Eye (tissue), 1 donor: ENCODE measurements around the gene AJUBA.
"Not testable (repeated sequence)": the region's sequence is repeated elsewhere in the genome, so short reads cannot be mapped to it uniquely, and the experiment has no call there.

Source experiments
- DNase-seq: peaks from one replicate; pipeline ENCODE4 v3.0.0-alpha.2; 2015

AJUBA gene

DNA sequence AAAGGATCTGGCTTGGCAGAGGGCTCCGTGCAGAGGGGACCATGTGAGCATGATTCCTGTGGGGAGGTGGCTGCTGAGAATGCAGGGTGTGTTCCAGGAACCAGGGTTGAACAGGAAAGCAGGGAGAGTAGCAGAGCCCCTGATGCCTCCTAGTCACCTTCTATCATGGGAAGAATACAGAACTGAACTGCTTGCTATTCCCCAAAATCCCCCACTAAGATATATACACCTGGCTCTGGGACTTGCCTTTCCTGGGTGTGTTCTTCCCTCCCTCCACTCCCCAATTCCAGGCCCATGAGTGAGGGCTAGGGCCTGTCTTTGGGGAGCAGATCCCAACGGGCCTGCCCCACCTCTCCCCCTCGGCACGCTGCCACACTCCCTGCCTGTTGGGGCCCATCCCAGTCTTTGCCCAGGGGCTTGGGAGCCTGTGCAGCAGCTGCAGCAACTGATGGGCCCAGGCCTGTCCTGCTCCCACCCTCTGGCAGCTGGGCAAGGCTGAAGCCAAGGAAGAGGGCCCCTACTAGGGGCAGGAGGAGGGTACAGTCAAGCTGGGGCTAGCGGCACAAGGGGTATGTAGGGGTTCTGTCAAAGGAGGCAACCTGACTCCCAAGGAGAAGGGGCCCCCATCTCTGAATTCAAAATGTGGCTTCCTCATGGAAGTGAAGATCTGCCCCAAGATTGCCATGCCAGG is 3.2 kb downstream of the AJUBA start:
- peak; percentile 66 for DNase-seq

DNA sequence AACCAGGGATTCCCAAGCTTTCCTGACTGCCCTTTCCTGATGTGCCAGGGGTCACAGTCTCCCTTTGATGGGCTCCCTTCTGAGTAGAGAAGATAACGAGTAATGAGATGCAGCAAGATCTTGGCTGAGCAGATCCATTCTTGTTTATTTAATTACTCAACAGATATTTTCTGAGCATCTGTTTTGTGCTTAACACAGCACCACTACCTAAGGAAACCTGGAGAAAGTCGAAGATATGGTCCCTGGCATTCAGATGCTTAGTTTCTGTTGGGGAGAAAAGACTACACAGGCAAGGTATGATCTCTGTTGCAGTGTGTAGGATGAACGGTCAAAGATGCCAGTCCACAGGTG is 3.9 kb downstream of the AJUBA start:
- no peak for DNase-seq

DNA sequence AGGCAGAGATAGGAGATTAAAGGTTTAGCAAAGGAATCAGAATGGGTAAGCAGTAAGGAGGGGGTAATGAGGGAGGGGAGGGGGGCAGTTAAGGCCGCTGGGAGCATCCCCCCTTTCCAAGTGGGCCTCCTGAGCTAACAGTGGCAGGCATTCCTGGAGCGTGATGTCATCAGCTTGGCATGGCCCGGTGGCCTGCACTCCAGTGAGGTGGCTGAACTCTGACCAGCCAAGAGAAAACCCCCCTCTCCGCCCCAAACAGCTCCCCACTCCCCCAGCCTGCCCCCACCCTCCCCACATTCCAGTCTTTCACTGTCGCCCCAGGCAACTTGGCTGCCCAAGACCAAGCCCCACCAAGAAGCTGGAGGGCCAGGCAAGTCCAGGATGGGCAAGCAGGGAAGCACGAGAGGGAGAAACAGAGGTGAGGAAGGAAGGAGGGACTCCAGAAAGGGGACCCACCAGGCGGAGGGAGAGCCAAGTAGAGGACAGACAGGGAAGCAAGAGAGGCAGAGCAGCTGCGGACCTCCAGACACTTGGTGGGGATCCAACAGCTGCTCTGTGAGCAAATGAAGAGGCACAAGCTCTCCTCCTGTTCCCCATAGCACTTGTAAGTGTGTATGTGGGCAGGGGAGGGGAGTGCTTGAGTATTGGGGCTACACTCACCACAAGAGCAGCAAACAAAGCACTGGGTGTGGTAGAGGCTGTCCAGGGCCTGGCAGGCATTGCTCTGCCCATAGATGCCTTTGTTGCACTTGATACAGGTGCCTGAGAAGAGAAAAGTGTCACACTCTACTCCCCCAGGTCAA is 4.5 kb downstream of the AJUBA start:
- peak; percentile 93 for DNase-seq

DNA sequence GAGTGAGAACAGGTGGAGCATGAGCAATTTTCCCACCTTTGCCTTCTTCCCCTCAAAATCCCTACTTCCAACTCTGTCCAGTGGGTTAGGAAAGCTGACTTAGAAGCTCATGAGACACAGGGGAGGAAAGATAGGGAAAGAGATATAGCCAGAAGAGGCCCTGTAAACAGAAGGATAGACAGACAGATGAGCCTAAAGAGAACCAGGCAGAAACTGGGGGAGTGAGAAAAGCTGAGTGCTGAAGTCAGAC is 5.0 kb downstream of the AJUBA start:
- no peak for DNase-seq

DNA sequence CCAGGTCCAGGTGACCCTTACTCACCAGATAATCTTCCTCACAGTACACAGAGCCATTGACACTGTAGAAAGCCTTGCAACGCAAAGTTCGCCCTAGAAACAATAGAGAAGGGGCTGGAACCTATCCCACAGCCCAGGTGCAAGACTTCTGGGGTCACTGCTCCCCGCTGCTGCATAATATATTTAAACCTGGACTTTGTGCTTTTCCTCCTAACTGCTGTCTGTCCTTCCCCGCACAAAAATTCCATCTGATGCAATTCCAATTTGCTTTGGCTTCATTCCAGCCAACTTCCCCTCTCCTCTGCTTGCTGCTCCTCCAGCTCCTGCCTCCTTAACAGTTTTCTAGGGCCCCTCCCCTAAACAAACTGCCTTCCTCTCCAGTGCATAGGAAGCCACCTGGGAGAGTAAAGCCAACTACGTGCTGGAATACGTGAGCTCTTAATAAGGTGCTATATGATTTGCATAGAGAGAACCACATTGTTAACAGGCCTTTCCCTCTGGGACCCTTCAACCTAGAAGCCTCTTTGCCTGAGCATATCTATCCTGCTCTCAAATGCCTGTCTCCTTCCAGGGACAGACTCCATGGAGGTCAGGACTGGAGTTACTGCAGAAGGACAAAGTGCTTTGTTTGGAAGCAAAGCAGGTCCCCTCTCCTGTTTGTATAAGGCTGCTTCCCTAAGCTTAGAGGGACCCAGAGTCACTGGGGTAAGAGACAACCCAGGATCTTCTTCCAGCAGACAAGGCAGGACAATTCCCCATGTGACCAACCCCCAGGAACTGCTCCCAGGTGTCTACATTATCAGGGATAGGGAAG is 5.5 kb downstream of the AJUBA start:
- peak; percentile 50 for DNase-seq

DNA sequence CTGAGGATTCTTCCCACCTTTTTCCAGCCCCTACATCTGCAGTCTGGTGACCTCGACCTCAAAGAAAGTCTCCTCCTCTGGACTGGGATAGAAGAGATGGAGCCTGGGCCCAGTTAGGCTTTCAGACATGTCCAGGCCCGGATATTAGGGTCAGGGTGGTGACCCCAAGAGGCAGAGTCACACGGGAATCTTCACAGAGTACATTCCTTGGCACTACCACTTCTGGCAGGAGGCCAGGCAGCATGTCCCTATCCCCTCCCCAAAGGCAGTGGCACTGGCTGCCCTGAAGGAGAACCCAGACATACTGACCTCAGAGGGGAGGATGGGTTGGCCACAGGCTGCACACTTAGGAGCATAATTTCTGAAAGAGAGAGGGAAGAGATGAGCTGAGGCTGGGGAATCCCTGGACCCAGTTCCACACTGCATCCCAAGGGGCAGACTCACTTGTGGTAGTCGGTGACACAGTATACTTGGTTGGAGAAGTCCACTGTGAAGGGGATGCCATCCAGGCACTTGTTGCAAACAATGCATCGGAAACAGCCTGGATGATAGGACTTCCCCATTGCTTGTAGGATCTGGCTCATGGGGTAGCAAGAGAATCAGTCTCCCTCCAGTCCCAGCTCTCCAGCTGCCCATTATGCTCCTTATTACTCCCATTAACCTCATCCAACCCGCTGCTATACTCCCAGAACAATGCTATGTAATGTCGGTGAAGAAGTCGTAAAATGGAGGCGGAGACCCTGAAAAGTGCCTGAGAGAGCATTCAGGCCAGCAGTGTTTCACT is 7.6 kb downstream of the AJUBA start:
- DNase-seq, result no peak

DNA sequence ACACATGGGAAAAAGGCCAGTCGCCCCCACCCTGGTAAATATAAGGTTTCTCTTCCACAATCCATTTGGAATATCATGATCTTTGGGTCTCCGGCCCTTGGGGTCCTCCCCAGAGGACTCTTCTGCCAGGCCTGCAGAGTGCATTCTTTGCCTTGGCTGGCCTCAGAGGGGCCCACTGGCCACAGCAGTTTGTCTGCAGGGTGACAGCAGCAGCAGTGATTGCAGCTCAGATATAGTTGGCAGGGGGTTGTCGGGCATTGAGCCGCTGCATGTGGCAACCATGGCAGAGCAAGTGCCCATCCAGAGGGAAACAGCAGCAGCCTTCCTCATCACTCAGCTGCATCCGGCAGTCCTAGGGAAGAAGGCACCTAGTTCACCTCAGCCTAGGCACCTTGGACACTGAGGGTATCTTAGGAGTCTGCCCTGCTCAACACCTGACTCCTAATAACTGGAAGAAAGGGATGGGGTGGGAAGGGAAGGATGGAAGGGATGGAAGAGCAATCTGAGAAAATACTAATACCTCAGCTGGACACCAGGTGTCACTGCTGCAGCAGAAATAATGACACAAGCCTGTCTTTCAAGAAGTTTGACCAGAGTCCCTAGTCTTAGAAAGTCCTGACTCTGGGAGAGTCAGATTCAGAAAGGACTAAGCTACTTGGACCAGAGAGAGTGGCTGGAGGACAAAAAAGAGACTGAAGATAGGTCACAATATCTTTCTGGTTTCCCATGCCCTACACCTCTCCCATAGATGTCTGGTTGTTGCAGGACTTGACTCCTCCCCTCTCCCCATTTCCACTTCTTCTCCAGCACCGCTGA is 8.9 kb downstream of the AJUBA start:
- DNase-seq, result peak; percentile 86

DNA sequence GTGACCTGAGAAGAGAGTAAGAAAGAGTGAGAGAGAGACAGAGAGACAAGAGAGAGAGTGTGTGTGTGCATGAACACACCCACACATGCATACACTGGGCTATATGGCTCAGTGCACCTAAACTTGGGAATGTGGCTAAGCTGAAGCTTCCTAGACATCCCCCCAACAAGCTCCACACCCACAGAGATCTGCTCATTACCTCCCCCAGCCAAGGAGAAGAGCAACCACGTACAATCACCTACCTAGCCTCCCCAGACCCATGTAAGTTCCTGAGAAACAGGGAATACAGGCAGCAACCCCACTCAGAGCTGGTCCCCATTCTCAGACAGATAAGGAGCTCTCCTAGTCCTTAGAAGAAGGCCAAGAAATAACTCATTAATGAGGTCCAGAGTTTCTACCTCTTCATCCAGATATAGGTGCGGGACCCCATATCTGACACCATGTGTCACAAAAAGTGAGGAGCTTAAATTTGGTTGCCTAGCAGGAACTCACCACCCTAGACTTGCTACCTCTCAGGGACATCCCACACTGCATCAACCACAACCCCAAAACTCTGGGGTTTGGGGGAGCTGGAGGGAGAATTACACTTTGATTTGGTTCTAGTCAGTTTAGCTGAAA is 9.9 kb downstream of the AJUBA start:
- no peak for DNase-seq

DNA sequence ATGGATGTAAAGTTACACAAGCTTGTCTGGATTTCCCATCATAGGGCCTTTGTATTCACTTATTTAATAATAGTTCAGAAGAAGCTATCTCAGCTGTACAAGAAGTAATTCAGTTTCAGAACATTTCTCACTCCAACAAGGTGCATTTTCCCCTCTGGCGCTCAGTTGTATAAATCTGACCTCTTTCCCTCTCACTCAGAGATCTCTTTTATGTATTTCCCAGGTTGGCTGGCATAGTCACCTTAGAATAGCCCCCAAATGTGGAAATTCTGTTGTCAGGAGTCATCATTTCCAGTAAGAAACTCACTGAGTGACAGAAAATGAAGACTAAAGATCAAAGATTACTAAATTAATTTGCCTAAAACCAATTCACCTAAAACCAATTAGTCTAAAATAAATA is 11.2 kb downstream of the AJUBA start:
- no peak for DNase-seq

DNA sequence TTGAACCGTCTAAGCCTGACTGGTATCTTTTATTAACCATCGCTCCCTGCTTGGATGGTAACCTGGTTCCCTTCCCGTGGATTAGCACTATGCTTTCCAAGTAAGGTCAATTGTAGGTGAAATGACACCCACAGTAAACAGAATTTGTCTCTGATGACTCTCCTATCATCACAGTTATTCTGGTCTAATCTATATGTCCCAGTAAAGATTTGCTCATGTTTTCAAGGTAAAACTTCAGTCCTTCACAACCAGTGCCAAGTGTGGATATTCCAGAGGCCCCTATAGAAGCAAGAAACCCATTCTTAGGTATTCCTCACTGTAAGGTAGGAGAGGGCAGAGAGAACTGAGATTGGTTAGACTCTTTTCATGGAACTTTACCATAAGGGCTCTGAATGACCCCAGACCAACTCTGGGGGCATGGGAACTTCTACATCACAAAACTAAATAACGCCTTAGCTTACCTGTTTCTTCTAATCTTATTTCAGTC is 15.5 kb downstream of the AJUBA start:
- DNase-seq, result no peak

DNA sequence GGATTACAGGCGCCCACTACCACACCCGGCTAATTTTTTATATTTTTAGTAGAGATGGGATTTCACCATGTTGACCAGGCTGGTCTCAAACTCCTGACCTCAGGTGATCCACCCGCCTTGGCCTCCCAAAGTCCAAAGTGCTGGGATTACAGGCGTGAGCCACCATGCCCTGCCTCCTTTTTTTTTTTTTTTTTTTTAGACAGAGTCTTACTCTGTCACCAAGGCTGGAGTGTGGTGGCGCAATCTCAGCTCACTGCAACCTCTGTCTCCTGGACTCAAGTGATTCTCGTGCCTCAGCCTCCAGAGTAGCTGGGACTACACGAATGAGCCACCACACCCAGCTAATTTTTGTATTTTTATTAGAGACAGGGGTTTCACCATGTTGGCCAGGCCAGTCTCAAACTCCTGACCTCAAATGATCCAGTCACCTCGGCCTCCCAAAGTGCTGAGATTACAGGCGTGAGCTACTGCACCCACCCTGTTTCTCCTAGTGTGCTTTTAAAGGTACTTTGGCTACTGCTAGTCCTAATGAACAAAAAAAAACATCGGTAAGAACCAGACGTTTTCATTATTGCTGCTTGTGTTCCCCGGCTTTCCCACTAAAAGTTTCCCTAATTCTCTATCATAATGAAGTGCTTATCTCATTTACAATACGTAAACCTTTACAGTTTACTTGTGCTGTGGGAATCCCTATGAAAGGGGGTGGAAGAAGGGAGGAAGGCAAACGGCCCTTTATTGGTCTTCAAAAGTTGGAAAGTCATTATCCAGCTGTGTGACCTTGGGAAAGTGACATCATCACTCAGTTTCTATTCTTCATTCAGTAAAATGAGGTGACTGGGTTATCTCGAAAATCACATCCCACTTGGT is 16.2 kb downstream of the AJUBA start:
- not testable (repeated sequence) for DNase-seq

DNA sequence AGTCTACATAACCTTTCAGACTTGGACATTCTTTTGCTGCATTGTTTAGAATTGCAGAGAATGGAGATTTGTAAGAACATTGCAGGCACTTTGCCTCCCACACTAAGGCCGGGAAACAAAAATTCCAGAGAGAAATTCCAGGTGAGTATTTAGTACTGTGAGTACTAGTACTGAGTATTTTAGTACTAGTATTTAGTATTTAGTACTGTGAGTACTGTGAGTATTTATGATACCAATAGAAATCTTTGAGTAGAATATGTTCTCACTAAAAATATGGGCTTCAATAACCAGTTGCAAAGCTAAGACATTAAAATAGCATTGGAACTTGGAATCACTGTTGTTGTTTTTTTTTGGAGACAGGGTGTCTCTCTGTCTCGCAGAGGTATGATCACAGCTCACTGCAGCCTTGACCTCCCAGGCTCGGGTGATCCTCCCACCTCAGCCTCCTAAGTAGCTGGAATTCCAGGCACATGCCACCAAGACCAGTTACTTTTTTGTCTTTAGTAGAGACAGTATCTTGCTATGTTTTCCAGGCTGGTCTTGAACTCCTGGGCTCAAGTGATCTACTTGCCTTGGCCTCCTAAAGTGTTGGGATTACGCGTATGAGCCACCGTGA is 20.2 kb downstream of the AJUBA start:
- no peak for DNase-seq

DNA sequence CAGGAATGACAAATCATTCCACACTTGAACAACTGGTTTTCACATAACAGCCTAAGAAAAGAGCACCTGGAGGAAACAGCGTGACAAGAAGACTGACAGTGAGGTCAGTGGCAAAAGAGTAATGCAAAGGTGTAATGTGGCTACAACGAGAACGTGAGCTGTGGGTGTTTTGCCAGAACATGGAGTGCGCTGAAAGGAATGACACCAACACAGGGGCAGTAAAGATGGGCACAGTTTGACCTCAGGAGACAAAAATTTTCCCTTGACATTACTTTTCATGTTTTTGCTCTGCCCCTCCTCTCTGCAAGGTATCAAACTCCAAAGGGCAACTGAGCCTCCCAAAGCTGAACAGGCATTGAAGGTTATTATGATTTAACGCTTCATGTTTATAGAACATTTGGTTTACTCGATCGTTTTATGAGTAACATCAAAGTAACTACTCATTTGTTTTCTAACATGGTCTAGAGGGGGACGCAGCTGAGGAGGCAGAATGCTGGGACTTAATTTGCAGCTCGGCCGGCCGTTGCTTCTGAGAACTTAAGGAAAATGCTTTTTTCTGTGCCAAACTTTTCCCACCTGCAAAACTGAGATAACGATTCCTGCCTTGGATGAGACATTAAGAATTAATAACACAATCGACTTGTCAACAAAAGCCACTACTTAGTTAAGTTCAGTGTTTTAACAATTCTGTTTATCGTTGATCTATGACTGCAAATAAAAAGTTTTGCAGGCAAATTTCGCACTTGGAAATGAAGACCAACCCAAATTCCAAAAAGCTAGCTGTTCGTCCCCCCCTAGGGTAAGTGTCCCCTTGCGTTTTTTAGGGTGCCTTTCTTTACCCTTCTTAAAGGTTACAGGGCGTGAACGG is 26.4 kb downstream of the AJUBA start:
- no peak for DNase-seq

DNA sequence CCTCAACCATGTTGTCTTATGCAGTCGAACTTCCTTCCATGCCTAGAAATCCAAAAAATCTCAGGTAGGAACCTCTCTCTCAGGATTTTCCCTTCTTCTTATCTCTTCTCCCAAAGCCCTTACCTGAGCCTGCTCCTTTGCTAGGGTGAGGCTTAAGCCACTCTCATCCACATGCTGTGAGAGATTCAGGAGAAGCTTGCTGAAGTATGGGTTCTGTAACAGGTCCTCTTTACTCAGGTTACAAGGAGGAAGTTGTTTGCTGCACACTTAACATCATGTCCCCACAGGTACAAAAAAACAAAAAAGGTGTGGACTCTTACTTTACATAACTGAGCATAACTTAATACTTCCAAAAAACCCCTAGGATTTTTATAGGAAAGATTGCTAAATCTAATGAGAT is 29.9 kb downstream of the AJUBA start:
- DNase-seq, result no peak

DNA sequence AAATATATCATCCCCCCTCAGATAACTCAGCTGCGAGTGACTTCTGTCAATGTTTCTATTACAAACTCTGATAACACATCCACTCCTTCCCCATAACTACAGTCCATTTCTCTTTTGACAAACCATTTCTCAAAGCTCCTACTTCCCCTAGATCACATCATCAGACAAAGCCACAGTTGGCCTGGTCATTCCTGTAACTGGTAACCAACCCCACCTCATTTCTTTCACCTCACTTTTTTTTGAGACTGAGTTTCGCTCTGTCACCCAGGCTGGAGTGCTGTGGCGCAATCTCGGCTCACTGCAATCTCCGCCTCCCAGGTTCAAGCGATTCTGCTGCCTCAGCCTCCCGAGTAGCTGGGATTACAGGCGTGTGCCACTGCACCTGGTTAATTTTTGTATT is 30.6 kb downstream of the AJUBA start:
- not testable (repeated sequence) for DNase-seq

DNA sequence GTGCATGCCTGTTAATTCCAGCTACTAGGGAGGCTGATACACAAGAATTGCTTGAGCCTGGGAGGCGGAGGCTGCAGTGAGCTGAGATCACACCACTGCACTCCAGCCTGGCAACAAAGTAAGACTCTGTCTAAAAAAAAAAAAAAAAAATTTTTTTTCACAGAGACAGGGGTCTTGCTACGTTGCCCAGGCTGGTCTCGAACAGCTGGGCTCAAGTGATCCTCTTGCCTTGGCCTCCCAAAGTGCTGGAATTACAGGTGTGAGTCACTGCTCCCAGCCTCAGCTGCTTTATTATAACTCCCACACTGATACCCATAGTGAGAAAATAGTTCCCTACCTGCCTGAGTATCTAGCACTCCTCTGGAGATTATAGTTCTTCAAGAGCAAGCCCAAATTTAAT is 36.7 kb downstream of the AJUBA start:
- no peak for DNase-seq

DNA sequence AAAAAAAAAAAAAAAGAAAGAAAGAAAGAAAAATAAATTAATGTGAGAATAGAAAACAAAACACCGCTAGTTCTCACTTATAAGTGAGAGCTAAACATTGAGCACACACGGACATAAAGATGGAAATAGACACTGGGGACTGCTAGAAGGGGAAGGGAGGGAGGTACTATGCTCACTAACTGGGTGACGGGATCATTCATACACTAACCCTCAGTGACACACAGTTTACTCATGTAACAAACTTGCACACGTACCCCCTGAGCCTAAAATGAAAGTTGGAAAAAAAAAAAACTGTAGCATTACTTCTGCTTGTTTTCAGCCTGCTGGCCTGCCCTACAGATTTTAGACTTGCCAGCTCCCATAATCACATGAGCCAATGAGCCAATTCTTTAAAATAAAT is 42.7 kb downstream of the AJUBA start:
- DNase-seq, result no peak

DNA sequence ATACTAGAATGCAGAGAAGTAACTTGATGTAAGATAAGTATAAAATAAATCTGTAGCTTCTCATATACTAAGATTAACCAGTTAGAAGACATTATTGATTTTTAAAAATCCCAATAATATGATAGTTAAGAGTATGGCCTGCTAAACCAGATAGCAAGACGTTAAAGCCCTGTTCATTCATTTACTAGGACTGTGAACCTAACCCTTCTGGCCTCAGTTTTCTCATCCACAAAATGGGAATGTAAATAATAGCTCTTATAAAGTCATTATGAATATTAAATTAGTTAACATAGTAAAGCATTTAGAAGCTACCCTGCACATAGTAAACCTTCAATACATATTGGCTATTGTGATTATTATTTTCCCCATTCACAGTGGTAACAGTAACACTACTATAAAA is 47.2 kb downstream of the AJUBA start:
- DNase-seq, result no peak

DNA sequence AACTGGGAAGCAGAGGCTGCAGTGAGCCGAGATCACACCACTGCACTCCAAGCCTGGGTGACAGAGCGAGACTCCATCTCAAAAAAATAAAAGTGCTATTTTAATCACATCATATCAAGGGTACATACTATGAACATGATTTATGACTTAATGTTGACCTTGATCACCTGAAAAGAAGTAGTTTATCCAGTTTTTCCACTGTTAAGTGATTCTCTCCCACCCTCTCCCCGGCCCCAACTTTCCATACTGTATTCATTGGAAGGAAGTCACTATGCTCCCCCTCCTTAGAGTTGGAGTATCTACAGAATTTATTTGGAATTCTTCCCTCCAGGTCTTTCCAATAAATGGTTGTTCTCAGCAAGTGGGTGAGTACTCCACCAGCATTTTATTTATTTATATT is 50.2 kb downstream of the AJUBA start:
- DNase-seq, result no peak
